ENCODE measurements around the gene CAD.

DNA sequence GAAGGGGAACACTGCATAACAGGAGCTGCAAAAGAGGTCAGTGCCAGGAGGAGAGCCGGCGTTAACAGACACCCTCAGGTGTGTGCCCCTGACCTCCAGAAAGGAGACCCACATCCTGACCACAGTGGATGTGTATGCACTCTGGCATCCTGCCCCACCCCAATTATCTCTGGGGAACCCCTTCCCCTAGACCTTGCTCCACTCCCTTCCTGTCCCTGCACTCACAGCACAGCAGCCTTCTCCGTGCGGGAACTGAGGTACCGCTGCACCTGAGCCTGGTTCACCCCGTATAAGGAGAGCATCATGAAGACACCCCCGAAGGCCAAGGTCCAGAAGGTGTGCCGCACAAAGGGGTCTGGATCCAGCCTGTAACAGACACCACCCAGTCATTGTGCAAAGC, 12.6 kb upstream of the CAD start:
- TF ChIP-seq EZH2phosphoT487 (IDR thresholded peaks at IDR 0.05; ENCODE audit: borderline replicate concordance, low read depth, low read length), result no peak
- TF ChIP-seq, protein P1, sequence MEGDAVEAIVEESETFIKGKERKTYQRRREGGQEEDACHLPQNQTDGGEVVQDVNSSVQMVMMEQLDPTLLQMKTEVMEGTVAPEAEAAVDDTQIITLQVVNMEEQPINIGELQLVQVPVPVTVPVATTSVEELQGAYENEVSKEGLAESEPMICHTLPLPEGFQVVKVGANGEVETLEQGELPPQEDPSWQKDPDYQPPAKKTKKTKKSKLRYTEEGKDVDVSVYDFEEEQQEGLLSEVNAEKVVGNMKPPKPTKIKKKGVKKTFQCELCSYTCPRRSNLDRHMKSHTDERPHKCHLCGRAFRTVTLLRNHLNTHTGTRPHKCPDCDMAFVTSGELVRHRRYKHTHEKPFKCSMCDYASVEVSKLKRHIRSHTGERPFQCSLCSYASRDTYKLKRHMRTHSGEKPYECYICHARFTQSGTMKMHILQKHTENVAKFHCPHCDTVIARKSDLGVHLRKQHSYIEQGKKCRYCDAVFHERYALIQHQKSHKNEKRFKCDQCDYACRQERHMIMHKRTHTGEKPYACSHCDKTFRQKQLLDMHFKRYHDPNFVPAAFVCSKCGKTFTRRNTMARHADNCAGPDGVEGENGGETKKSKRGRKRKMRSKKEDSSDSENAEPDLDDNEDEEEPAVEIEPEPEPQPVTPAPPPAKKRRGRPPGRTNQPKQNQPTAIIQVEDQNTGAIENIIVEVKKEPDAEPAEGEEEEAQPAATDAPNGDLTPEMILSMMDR (conservative IDR thresholded peaks at IDR 0.05; ENCODE audit: low read length), result no peak

All from OCI-LY7 (cell line).